ENCODE measurements around the gene PEX10.

The PEX10 gene

GRCh38 chr1:2418791-2419320 is 6.5 kb upstream of the PEX10 start:
- no peak for DNase-seq

- no peak for DNase-seq
Measured at GRCh38 chr1:2417833-2418225, 5.5 kb upstream of the PEX10 start.

GRCh38 chr1:2417083-2417832 is 4.9 kb upstream of the PEX10 start:
- DNase-seq = no peak

- no peak for DNase-seq
Measured at GRCh38 chr1:2416403-2416802, 4.0 kb upstream of the PEX10 start.

- DNase-seq = peak; percentile 60
Measured at GRCh38 chr1:2415801-2416208, 3.4 kb upstream of the PEX10 start.

- no peak for DNase-seq
Measured at GRCh38 chr1:2415337-2415736, 3.0 kb upstream of the PEX10 start.

GRCh38 chr1:2414297-2414958 is 2.1 kb upstream of the PEX10 start:
- peak; percentile 80 for DNase-seq

DNA sequence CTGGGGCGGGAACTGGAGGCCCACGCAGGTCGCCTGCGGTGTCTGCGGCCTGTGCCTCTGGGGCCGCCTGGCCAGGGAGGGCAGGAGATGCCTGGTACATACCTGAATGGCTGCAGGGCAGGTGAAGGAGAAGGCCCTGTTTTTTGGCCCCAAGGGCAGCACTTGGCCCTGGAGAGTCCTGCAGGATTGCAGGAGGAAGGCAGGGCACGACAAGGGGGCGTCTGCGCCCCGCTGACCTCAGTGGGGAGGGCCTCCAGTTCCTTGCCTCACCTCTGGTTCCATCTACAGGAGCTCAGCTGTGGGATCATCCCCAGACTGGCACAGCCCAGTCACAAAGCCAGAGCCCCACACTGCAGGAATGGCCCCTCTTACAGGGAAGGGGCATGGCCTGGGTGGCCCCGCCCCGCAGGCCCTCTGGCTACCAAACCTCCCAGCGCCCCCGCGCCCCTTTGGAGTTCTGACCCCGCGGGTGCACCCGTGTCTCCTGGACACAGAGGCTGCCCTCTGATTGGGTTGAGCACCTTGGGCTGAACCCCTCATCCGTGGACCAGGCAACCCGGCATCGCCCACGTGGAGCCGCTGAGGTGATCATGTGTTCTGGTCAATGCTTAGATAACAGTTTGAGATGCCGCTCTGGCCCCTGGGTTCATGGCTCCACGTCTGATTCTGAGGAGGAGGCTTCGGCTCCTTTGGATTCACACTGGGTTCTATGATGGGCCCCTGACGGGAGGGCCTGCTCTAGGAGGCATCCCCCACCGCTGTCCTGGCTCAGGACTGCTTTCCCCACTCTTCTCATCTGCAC is 1.3 kb upstream of the PEX10 start:
- no peak for DNase-seq

- DNase-seq = no peak
Measured at GRCh38 chr1:2412773-2413494, 570 bp upstream of the PEX10 start.

- DNase-seq = peak; percentile 27
Measured at GRCh38 chr1:2411801-2412394, 466 bp downstream of the PEX10 start.

DNA sequence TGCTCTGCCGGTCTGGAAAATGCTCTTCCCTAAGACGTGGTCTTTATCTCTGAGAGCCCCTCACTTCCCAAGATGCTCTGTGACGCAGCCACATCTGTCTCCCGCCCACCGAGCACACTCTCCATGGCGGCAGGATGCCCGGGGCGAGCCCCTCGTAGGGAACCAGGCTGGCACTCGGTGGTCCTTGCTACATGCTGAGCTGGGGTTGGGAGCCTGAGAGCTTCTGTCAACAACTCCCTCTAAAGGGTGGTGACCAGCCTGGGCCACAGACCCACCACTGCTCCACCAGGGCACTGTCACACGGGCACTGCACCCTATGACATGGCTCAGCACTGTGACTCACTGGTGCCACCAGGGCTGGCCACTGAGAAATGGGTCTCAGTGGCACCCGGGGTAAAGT is 2.6 kb downstream of the PEX10 start:
- DNase-seq = no peak

DNA sequence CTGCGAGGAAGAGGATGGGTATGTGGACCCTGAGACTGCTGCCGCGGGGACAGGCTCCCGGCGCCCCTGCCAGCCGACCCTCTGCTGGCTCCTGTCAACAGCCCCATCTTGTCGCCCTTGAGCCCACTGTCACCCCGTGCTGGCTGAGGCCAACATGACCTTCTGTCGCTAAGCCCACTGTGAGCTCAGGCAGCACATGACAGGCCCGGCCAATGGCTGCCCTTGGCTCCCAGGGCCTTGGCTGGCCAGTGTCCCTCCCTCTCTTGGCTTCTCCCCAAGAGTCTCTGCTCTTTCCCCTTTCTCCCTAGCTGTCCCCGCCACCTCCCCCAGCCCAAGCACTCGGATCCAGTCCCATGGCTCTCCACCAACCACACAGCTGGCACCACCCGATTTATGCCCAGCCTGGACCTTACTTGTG is 3.5 kb downstream of the PEX10 start:
- no peak for DNase-seq

- DNase-seq = no peak
Measured at GRCh38 chr1:2408456-2408855, 3.9 kb downstream of the PEX10 start.

DNA sequence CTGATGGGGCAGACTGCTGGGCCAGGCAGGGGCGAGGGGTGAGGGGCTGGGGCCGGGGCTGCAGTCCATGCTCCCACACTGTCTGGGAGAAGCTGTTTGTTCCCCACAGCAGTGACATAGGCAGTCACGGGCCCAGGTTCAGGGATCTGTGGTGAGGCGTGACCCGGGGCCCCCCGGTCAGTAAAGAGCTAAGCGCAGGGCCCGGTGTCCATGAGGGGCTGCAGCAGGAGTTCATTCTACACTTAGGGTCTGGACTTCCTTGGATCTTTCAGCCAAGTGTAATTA is 4.4 kb downstream of the PEX10 start:
- DNase-seq = no peak

- no peak for DNase-seq
Measured at GRCh38 chr1:2407166-2407990, 5.0 kb downstream of the PEX10 start.

DNA sequence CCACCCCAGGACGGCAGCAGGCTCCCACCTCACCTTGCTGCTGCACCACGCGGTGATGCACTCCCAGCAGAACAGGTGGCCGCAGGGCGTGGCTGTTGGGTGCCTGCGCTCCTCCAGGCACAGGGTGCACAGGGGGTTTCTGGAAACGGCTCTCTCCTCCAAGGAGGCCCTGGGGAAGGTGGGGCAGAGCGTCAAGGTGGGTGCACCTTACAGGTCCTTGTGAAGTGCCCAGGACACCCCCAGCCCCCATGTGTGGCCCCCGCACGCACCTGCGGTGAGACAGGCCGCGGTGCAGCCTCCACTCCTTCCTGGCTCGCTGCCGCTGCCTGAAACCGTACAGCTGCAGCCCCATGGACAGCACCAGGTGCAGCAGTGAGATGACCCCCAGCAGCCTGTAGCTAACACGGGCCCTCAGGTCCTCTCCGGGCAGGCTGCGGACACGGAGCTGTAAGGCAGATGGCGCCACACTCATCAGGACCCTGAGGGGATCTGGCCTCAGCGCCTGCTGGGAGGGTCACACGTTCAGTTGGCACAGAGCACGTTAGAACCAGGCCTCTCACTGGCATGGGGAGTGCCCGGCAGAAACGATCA is 5.8 kb downstream of the PEX10 start:
- DNase-seq = no peak

DNA sequence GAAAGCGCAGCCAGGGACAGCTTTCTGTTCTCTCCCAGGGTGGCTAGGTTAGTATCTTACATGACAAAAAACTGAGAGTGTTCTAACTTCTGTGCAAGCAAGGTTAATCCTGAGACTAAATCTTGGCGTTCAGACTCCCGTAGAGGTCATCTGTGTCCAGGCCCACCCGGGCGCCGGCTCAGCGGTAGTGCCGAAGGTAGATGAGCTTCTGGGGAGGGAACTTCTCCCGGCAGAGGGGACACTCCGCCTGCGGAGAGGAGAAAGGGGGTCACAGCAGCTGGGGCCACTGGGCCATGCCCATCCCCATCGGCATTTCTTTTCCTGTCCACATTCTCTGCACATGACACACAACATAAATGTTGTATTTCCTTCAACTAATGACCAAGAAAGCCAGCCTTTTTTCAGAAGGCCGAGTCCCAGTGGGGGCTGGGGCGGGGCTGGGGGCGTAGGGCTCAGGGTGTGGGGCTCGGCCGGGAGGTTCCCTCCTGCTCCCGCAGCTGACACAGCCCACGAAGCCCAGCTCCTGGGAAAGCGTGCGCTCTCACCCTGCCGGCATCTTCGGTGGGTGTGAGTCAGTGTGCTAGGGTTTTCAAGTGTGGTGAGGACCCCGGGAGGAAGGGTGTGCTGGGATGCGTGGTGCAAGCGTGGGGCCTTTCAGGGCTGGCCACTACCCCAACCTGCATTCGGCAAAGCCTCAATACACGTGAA is 6.6 kb downstream of the PEX10 start:
- no peak for DNase-seq

DNA sequence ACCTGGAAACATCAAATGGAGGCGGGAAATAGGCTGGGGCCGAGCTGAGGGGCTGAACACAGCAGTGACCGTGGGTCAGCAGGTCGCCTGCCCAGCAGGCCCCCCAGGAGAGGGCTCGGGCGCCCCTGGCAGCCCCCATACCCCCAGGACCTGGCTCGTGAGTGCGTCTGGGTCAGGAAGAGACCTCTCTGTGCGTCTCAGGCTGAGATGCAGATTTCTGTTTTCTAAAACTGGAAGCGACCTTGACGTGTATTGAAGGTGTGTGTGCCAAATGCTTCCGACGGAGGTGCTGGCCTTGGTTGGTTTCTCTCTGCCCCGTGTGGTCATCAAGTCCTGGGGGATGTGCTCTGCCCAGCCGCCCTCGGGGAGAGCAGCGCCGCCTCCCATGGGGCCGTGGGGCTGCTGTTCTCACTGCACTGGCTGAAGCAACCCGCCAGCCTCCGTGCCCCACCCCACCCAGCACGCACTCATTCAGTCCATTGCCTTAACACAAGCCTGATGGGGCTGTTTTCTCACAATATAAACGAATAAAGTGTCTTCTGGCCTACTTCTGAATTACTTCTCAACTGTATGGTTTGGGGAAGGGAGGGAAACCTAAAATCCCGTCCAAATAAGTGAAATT is 7.4 kb downstream of the PEX10 start:
- DNase-seq = no peak

GRCh38 chr1:2404142-2404889 is 8.0 kb downstream of the PEX10 start:
- no peak for DNase-seq

All from stimulated activated CD4-positive, alpha-beta T cell treated with anti-CD3 and anti-CD28 coated beads, Interleukin-1b, Interleukin-23, amount 100 ng/mL, for 48 hours (primary cell).